Progenitor cell of endocrine pancreas (in vitro differentiated cells): Measurements from ENCODE around the gene NOL4L. TPM values are rescaled to one million over a fixed set of nuclear protein-coding genes. Genes with fewer than 3 reads are reported as not detected.

ENCODE experiments used
- DNase-seq: peaks from one replicate; pipeline ENCODE4 v3.0.0; 2021; ENCODE audit warnings: low spot score; ENCODE audit not compliant: unreplicated experiment
- H3K27ac Mint-ChIP-seq: 2 replicates; pipeline ENCODE4 v1.8.0; 2021; ENCODE audit warnings: mild to moderate bottlenecking, moderate library complexity, mixed read lengths
- H3K27me3 Mint-ChIP-seq: 2 replicates; pipeline ENCODE4 v1.8.0; 2021; ENCODE audit warnings: mixed read lengths
- H3K36me3 Mint-ChIP-seq: 2 replicates; pipeline ENCODE4 v1.8.0; 2022; ENCODE audit warnings: mixed read lengths; ENCODE audit not compliant: insufficient read depth
- H3K4me1 Mint-ChIP-seq: 2 replicates; pipeline ENCODE4 v1.8.0; 2021; ENCODE audit warnings: low read depth, mixed read lengths
- H3K4me3 Mint-ChIP-seq: 2 replicates; pipeline ENCODE4 v1.8.0; 2021; ENCODE audit warnings: low read depth, mild to moderate bottlenecking, moderate library complexity, mixed read lengths
- H3K9me3 Mint-ChIP-seq: 2 replicates; pipeline ENCODE4 v1.8.0; 2021; ENCODE audit warnings: low read depth, mixed read lengths
- CTCF ChIP-seq: fragments of 200-600 bp; sonication (generic); IDR thresholded peaks from one replicate; pipeline ENCODE4 v1.5.0; 2021; ENCODE audit warnings: antibody characterized with exemption, mild to moderate bottlenecking; ENCODE audit not compliant: unreplicated experiment
- total RNA-seq: library from RNA; stranded (reverse); gene quantifications from 2 replicates; pipeline ENCODE4 v1.2.1, GENCODE V29; 2021

Gene NOL4L
- total RNA-seq, 1 donor from 2014 or later = 90.4 TPM

DNA sequence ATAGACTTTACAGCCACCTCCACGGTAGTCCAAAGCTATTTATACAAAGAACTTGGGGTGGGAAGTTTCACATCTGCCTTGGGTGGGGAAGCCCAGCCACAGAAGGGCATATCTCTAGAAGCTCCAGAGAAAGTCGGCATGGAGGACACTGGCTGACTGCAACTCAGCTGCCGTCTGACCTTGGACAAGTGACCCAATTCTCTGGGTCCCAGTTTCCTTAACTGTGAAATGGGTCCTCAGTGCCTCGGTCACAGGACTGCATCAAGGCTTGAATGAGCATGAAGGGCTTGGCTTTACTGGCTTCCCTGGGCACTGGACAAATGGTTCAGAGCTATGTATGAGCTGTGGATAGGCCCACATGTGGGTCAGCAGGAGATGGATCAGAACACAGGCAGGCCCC lies 58.6 kb downstream of the NOL4L start:
- H3K27me3 Mint-ChIP-seq = peaks cover 54% of the 10 kb centered on the region
- H3K9me3 Mint-ChIP-seq = no peaks in the 10 kb centered on the region

DNA sequence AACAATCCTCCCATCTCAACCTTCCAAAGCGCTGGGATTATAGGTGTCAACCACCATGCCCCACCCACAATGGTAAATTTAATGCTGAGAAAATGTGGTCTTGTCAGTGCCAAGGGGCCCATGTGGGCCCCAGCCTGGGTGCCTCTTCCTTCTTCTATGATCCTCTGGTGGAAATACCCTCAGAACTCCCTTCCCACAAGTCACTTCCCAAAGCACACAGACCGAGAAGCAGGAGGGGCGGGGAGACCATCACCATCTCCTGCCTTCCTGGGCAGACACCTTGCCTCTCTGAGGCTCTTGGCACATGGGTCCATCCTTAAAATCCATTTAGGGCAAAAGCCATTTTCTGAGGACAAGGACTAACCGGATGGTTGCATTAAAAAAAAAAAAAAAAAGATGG lies 59.0 kb downstream of the NOL4L start:
- Mint-ChIP-seq H3K4me1 (peaks cover 9% of the 10 kb centered on the region), H3K4me3 (no peak overlapping the region), H3K36me3 (no peaks in the 10 kb centered on the region)

More for the DNA sequence above, 58.6 kb downstream of the NOL4L start:
- Mint-ChIP-seq H3K36me3 (no peaks in the 10 kb centered on the region), H3K4me3 (no peak overlapping the region), H3K27ac (no peak overlapping the region), H3K4me1 (peaks cover 9% of the 10 kb centered on the region)
- no peak for DNase-seq
- TF ChIP-seq CTCF = no peak

DNA sequence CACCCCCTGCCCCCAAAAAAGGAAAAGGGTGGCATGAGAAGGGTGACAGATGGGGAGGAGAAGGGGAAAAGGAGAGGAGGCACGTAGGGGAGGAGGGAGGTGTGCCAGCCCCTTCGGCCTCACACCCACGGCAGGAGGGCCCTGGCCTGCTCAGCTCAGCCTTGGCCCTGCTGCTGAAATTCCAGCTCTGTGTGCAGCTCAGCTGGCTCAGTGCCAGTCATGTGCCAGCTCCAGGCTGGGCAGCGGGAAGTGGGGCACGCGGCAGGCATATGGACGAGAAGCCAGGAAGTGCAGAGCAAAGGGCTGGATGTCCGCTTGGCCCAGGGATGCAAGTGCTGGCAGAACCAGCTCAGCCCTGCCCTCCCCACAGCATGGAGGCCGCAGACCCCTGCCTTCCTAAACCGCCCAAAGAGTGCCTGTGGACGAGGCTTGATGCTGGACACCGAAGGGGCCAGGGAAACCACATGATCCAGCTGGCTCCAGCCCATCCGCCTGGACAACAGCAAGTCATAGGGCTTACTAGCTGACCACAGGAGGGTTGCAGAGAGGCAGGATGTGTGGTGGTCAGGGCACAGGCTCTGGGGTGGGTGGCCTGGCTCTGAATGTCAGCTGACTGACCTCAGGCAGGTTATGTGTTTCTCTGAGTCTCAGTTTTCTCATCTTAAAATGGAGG lies 60.2 kb downstream of the NOL4L start:
- no peak overlapping the region for H3K27ac Mint-ChIP-seq
- no peaks in the 10 kb centered on the region for H3K9me3 Mint-ChIP-seq
- no peak for TF ChIP-seq CTCF
- no peak for DNase-seq
- H3K36me3 Mint-ChIP-seq = no peaks in the 10 kb centered on the region
- peaks cover 9% of the 10 kb centered on the region for H3K4me1 Mint-ChIP-seq
- H3K4me3 Mint-ChIP-seq = no peak overlapping the region
- H3K27me3 Mint-ChIP-seq = peaks cover 50% of the 10 kb centered on the region

More for the DNA sequence above, 59.0 kb downstream of the NOL4L start:
- H3K9me3 Mint-ChIP-seq = no peaks in the 10 kb centered on the region
- peaks cover 54% of the 10 kb centered on the region for H3K27me3 Mint-ChIP-seq
- no peak overlapping the region for H3K27ac Mint-ChIP-seq
- no peak for DNase-seq
- no peak for TF ChIP-seq CTCF

GRCh38 chr20:32523613-32524213 lies 61.4 kb downstream of the NOL4L start:
- Mint-ChIP-seq H3K36me3 (no peaks in the 10 kb centered on the region), H3K27ac (no peak overlapping the region), H3K4me3 (no peak overlapping the region), H3K27me3 (peaks cover 38% of the 10 kb centered on the region), H3K4me1 (peaks cover 9% of the 10 kb centered on the region), H3K9me3 (no peaks in the 10 kb centered on the region)
- no peak for TF ChIP-seq CTCF
- DNase-seq = no peak

- no peaks in the 10 kb centered on the region for H3K9me3 Mint-ChIP-seq
- H3K36me3 Mint-ChIP-seq = no peaks in the 10 kb centered on the region
- no peak for DNase-seq
- H3K27ac Mint-ChIP-seq = no peak overlapping the region
- H3K4me3 Mint-ChIP-seq = no peak overlapping the region
- no peak for TF ChIP-seq CTCF
- H3K4me1 Mint-ChIP-seq = peaks cover 3% of the 10 kb centered on the region
- H3K27me3 Mint-ChIP-seq = peaks cover 30% of the 10 kb centered on the region
These were observed 62.1 kb downstream of the NOL4L start for GRCh38 chr20:32522776-32523612.
